Esophagus muscularis mucosa (tissue), 3 donors: ENCODE data around the gene ZNF22.

Experiments used
- POLR2A ChIP-seq: fragments of 450-650 bp; IDR thresholded peaks from one replicate; pipeline ENCODE4 v1.6.1; 2017; ENCODE audit warnings: antibody characterized with exemption, moderate library complexity, mild to moderate bottlenecking, low read depth
- TF ChIP-seq, protein P1 (sequence below), 3 experiments: fragments of 200-600 bp in 2 of 3; fragments of 450-650 bp in 1 of 3; sonication (generic) in 2 of 3; IDR thresholded peaks; one replicate each; pipeline ENCODE4 v1.5.1; 2017 to 2019; ENCODE audit warnings: antibody characterized with exemption in 3 of 3, mild to moderate bottlenecking in 2 of 3, moderate library complexity in 1 of 3

DNA sequence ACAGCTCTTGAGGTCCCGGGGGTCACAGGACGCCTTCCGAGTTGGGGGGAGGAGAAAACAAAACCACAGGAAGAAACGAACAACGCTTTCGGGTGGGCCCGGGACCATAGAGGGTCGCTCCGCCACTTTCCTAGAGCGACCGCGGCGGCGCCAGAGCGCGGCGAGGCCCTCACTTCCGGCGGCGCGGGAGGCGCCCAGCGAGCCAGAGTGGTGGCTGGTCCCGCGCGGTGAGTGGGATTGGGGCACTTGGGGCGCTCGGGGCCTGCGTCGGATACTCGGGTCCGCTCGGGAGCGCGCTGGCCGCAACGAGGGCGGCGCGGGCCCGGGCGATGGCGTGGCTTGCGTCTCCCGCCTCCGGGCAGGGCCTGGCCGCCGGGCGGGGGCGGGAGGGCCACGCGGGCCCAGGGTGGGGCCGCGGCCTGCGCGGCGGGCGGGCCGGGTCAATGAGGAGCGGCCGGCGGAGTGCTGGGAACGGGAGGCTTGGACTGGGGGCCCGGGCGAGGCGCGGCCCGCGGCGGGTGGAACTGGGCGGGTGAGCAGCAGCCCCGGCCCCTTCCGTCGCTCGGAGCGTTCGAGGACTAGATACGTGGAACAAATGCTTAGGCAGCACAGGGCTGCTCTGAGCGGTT, at the start of gene ZNF22:
- TF ChIP-seq, protein P1, sequence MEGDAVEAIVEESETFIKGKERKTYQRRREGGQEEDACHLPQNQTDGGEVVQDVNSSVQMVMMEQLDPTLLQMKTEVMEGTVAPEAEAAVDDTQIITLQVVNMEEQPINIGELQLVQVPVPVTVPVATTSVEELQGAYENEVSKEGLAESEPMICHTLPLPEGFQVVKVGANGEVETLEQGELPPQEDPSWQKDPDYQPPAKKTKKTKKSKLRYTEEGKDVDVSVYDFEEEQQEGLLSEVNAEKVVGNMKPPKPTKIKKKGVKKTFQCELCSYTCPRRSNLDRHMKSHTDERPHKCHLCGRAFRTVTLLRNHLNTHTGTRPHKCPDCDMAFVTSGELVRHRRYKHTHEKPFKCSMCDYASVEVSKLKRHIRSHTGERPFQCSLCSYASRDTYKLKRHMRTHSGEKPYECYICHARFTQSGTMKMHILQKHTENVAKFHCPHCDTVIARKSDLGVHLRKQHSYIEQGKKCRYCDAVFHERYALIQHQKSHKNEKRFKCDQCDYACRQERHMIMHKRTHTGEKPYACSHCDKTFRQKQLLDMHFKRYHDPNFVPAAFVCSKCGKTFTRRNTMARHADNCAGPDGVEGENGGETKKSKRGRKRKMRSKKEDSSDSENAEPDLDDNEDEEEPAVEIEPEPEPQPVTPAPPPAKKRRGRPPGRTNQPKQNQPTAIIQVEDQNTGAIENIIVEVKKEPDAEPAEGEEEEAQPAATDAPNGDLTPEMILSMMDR (IDR thresholded peaks at IDR 0.05) = peak in 1 of 3 experiments; percentile 41
- TF ChIP-seq POLR2A = no peak
